WTC11 (cell line): ENCODE measurements around the gene NUP93. TPM values are rescaled to one million over a fixed set of nuclear protein-coding genes. Genes with fewer than 3 reads are reported as not detected.
A peak's percentile ranks its signal among the peaks of the same experiment; 100 is the strongest.

Experiments
- ATAC-seq: fragments of 200-7000 bp; cut with Tn5 transposase; 2 replicates; pipeline ENCODE4 v1.10.0; 2021; ENCODE audit warnings: mild to moderate bottlenecking, moderate library complexity
- CTCF ChIA-PET: fragments of 300-600 bp; sonication (Branson Sonifier 250); formaldehyde crosslinking; loops from one replicate; lab custom pipeline; 2021; ENCODE audit warnings: antibody characterized with exemption; lab: Charles Lee
- POLR2A ChIA-PET: fragments of 350-600 bp; sonication (Branson Sonifier 250); formaldehyde crosslinking; loops from one replicate; lab custom pipeline; 2021; ENCODE audit warnings: antibody characterized with exemption; lab: Charles Lee
- DNase-seq: peaks from one replicate; pipeline ENCODE4 v3.0.0; 2021; ENCODE audit warnings: low spot score
- H3K27ac Mint-ChIP-seq: 2 replicates; pipeline ENCODE4 v1.8.0; 2021; ENCODE audit warnings: mixed read lengths
- H3K27me3 Mint-ChIP-seq: 2 replicates; pipeline ENCODE4 v1.8.0; 2021; ENCODE audit warnings: low read depth, mild to moderate bottlenecking, moderate library complexity, mixed read lengths
- H3K36me3 Mint-ChIP-seq: 2 replicates; pipeline ENCODE4 v1.8.0; 2021; ENCODE audit warnings: mixed read lengths
- H3K4me1 Mint-ChIP-seq: 2 replicates; pipeline ENCODE4 v1.8.0; 2022; ENCODE audit warnings: mixed read lengths
- H3K4me3 Mint-ChIP-seq: 2 replicates; pipeline ENCODE4 v1.8.0; 2021; ENCODE audit warnings: mild to moderate bottlenecking, moderate library complexity, mixed read lengths
- H3K9me3 Mint-ChIP-seq: 2 replicates; pipeline ENCODE4 v1.8.0; 2021; ENCODE audit warnings: mixed read lengths
- ATF1 ChIP-seq: sonication (generic); formaldehyde crosslinking; IDR thresholded peaks from 2 replicates; pipeline ENCODE4 v1.8.1; 2023; ENCODE audit warnings: mild to moderate bottlenecking, moderate library complexity, missing genetic modification reagents
- CTCF ChIP-seq: fragments of 200-600 bp; IDR thresholded peaks from 2 replicates; pipeline ENCODE4 v1.8.0; 2022; ENCODE audit warnings: antibody characterized with exemption
- E2F5 ChIP-seq: sonication (generic); formaldehyde crosslinking; IDR thresholded peaks from 2 replicates; pipeline ENCODE4 v1.8.1; 2022; ENCODE audit warnings: mild to moderate bottlenecking, moderate library complexity, missing genetic modification reagents
- ERG ChIP-seq: fragments of 250-450 bp; sonication (Bioruptor Pico); IDR thresholded peaks from 2 replicates; pipeline ENCODE4 v1.8.0; 2021; ENCODE audit warnings: mild to moderate bottlenecking
- FOXJ3 ChIP-seq: sonication (generic); formaldehyde crosslinking; IDR thresholded peaks from 2 replicates; pipeline ENCODE4 v1.9.0; 2021; ENCODE audit warnings: missing genetic modification reagents, mild to moderate bottlenecking, borderline replicate concordance
- HMGA2 ChIP-seq: fragments of 250-450 bp; sonication (Bioruptor Pico); IDR thresholded peaks from 2 replicates; pipeline ENCODE4 v1.4.0; 2021; ENCODE audit warnings: mild to moderate bottlenecking, moderate library complexity
- HMGXB4 ChIP-seq: sonication (generic); formaldehyde crosslinking; IDR thresholded peaks from 2 replicates; pipeline ENCODE4 v1.8.1; 2023; ENCODE audit warnings: mild to moderate bottlenecking, moderate library complexity, missing genetic modification reagents
- JAZF1 ChIP-seq: fragments of 250-450 bp; sonication (Bioruptor Pico); IDR thresholded peaks from 2 replicates; pipeline ENCODE4 v1.9.0; 2021; ENCODE audit warnings: moderate library complexity, mild to moderate bottlenecking, inconsistent platforms
- MAX ChIP-seq: sonication (generic); formaldehyde crosslinking; IDR thresholded peaks from 2 replicates; pipeline ENCODE4 v1.8.0; 2022; ENCODE audit warnings: mild to moderate bottlenecking, missing genetic modification reagents
- NFE2L1 ChIP-seq: sonication (generic); formaldehyde crosslinking; IDR thresholded peaks from 2 replicates; pipeline ENCODE4 v1.8.1; 2023; ENCODE audit warnings: missing genetic modification reagents
- NR2C2 ChIP-seq: sonication (generic); formaldehyde crosslinking; IDR thresholded peaks from 2 replicates; pipeline ENCODE4 v1.8.0; 2022; ENCODE audit warnings: mild to moderate bottlenecking, missing genetic modification reagents
- SMAD4 ChIP-seq: sonication (generic); formaldehyde crosslinking; IDR thresholded peaks from 2 replicates; pipeline ENCODE4 v1.8.0; 2022; ENCODE audit warnings: mild to moderate bottlenecking, missing genetic modification reagents
- ZBTB21 ChIP-seq: sonication (generic); formaldehyde crosslinking; IDR thresholded peaks from 2 replicates; pipeline ENCODE4 v1.8.1; 2023; ENCODE audit warnings: mild to moderate bottlenecking, missing genetic modification reagents, borderline replicate concordance
- ZMAT4 ChIP-seq: fragments of 250-450 bp; sonication (Bioruptor Pico); IDR thresholded peaks from 2 replicates; pipeline ENCODE4 v1.9.0; 2021; ENCODE audit warnings: mild to moderate bottlenecking
- ZNF121 ChIP-seq: sonication (generic); formaldehyde crosslinking; IDR thresholded peaks from 2 replicates; pipeline ENCODE4 v1.8.0; 2023; ENCODE audit warnings: missing genetic modification reagents
- ZNF232 ChIP-seq: sonication (generic); formaldehyde crosslinking; IDR thresholded peaks from 2 replicates; pipeline ENCODE4 v1.8.0; 2022; ENCODE audit warnings: mild to moderate bottlenecking, missing genetic modification reagents
- ZNF396 ChIP-seq: fragments of 250-450 bp; sonication (Bioruptor Pico); IDR thresholded peaks from 2 replicates; pipeline ENCODE4 v1.8.0; 2021; ENCODE audit warnings: mild to moderate bottlenecking, moderate library complexity, borderline replicate concordance
- ZNF532 ChIP-seq: fragments of 250-450 bp; sonication (Bioruptor Pico); IDR thresholded peaks from 2 replicates; pipeline ENCODE4 v1.9.0; 2021; ENCODE audit warnings: mild to moderate bottlenecking, borderline replicate concordance
- ZSCAN18 ChIP-seq: fragments of 250-450 bp; sonication (Bioruptor Pico); IDR thresholded peaks from 2 replicates; pipeline ENCODE4 v2.1.2; 2022; ENCODE audit warnings: mild to moderate bottlenecking, moderate library complexity
- total RNA-seq: library from RNA; stranded (reverse); gene quantifications from 3 replicates; pipeline ENCODE4 v1.2.3, GENCODE V29; 2021

The NUP93 gene
- total RNA-seq, 1 experiment from 2014 or later = 185 TPM

- TF ChIP-seq NFE2L1 (CRISPR knock-in tag) (no peak), ZBTB21 (no peak), ZMAT4 (CRISPR knock-in tag) (no peak), ATF1 (no peak), JAZF1 (CRISPR knock-in tag) (no peak), E2F5 (CRISPR knock-in tag) (no peak), FOXJ3 (CRISPR knock-in tag) (no peak), ZSCAN18 (CRISPR knock-in tag) (no peak), ZNF532 (no peak), NR2C2 (CRISPR knock-in tag) (no peak), ZNF396 (CRISPR knock-in tag) (no peak), HMGXB4 (CRISPR knock-in tag) (no peak), HMGA2 (CRISPR knock-in tag) (no peak), ZNF121 (CRISPR knock-in tag) (no peak), ZNF232 (no peak), MAX (no peak), CTCF (no peak), ERG (CRISPR knock-in tag) (no peak), SMAD4 (no peak)
- H3K4me1 Mint-ChIP-seq = no peaks in the 10 kb centered on the region
- CTCF ChIA-PET = no interaction called here
- no peak overlapping the region for H3K4me3 Mint-ChIP-seq
- ATAC-seq = no peak
- H3K9me3 Mint-ChIP-seq = no peaks in the 10 kb centered on the region
- no peak for DNase-seq
- POLR2A ChIA-PET = no interaction called here
- 0 out of 2 replicates have a peak overlapping the region, but pooled peaks have one; percentile 45 for H3K27ac Mint-ChIP-seq
- no peaks in the 10 kb centered on the region for H3K27me3 Mint-ChIP-seq
- H3K36me3 Mint-ChIP-seq = peaks cover 64% of the 10 kb centered on the region
These were observed 111.7 kb downstream of the NUP93 start for GRCh38 chr16:56841659-56842058.
